ENCODE data around the gene FBLN2. TPM values are rescaled to one million over a fixed set of nuclear protein-coding genes. Genes with fewer than 3 reads are reported as not detected.

The FBLN2 gene
- total and polyA plus RNA-seq, 4 donors, result 4.3 to 43.4 (median 21.1) TPM

DNA sequence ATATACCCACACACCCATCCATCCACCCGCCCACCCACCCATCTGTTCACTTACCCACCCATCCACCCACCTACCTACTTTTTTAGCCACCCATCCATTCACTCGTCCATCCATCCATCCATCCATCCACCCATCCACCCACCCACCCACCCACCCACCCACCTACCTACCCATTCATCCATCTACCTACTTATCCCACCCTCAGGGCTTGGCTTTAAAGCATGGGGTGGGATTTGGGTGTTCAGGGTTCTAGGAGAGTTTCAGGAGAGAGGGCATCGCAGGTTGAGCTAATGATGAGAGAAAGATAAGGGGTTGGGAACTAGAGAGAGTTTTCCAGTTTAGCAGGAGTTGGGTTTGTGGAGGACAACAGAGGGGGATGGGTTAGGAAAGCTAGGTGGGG lies 9.7 kb downstream of the FBLN2 start:
- Histone ChIP-seq H3K4me3 (no peak overlapping the region), H3K9ac (ENCODE audit: insufficient read depth in 1 of 2, low read length in 2 of 2) (no peak overlapping the region), H3K9me3 (ENCODE audit: control insufficient read depth in 4 of 4, insufficient read depth in 3 of 4, low read length in 3 of 4) (no peaks in the 10 kb centered on the region), H3K27me3 (ENCODE audit: control insufficient read depth in 3 of 3, insufficient read depth in 3 of 3, low read length in 2 of 3) (no peaks in the 10 kb centered on the region), H3K27ac (ENCODE audit: low read depth in 1 of 2, low read length in 1 of 2) (no peak overlapping the region), H3K4me1 (ENCODE audit: control insufficient read depth in 5 of 5, insufficient read depth in 5 of 5, low read length in 5 of 5) (peaks cover 0 to 14% (median 0%) of the 10 kb centered on the region in 5 donors), H3K36me3 (ENCODE audit: control insufficient read depth in 4 of 4, insufficient read depth in 4 of 4, low read length in 4 of 4) (no peaks in the 10 kb centered on the region)
- no peak for DNase-seq
- TF ChIP-seq, protein P1, sequence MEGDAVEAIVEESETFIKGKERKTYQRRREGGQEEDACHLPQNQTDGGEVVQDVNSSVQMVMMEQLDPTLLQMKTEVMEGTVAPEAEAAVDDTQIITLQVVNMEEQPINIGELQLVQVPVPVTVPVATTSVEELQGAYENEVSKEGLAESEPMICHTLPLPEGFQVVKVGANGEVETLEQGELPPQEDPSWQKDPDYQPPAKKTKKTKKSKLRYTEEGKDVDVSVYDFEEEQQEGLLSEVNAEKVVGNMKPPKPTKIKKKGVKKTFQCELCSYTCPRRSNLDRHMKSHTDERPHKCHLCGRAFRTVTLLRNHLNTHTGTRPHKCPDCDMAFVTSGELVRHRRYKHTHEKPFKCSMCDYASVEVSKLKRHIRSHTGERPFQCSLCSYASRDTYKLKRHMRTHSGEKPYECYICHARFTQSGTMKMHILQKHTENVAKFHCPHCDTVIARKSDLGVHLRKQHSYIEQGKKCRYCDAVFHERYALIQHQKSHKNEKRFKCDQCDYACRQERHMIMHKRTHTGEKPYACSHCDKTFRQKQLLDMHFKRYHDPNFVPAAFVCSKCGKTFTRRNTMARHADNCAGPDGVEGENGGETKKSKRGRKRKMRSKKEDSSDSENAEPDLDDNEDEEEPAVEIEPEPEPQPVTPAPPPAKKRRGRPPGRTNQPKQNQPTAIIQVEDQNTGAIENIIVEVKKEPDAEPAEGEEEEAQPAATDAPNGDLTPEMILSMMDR (IDR thresholded peaks at IDR 0.05; ENCODE audit: control extremely low read depth, extremely low read depth), result no peak
- WGBS, 2 donors, result 84 to 95% methylated on average over 3 of the region's 3 CpGs
- no peak for ATAC-seq (ENCODE audit: insufficient read depth, low FRiP score)

DNA sequence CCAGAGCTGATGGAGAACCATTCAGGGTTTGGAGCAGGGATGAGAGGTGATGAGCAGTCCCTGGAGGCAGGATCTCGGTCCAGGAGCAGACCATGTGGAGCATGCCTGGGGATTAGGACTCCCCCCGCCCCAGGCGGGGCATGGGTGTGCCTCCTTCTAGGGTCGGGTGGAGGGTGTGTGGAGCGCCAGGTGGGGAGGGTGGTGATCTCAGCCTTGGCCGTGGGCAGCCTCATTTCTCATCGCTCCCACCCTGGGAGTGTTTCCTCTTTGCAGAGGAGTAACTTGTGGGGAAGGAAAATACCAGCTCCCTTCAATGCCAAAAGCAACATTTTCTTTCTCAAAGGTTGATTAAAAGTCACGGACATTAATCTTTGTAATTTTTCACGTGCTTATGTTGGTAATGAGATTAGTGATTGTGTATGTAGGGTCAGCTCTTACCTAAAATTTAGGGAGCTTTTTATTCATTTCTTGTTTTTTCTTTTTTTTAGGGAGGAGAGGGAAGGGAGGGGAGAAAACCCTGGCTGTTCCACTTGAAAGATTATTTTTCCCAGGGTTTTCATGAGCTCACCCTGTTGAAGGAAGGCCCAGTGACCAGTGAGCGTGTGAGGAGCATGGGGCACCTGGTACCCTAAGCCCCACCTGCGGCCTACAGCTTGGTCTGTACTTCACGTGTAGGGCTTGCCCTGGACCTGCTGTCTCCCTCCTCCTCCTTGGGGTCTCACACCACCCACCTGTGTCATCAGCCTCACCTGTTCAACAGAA lies 11.0 kb downstream of the FBLN2 start:
- Histone ChIP-seq H3K9ac (ENCODE audit: insufficient read depth in 1 of 2, low read length in 2 of 2) (no peak overlapping the region), H3K4me1 (ENCODE audit: control insufficient read depth in 5 of 5, insufficient read depth in 5 of 5, low read length in 5 of 5) (peaks cover 0 to 13% (median 0%) of the 10 kb centered on the region in 5 donors), H3K27ac (ENCODE audit: low read depth in 1 of 2, low read length in 1 of 2) (no peak overlapping the region), H3K4me3 (no peak overlapping the region), H3K27me3 (ENCODE audit: control insufficient read depth in 3 of 3, insufficient read depth in 3 of 3, low read length in 2 of 3) (no peaks in the 10 kb centered on the region), H3K36me3 (ENCODE audit: control insufficient read depth in 4 of 4, insufficient read depth in 4 of 4, low read length in 4 of 4) (no peaks in the 10 kb centered on the region), H3K9me3 (ENCODE audit: control insufficient read depth in 4 of 4, insufficient read depth in 3 of 4, low read length in 3 of 4) (no peaks in the 10 kb centered on the region)
- WGBS, 2 donors, result 54 to 57% methylated on average over 12 of the region's 12 CpGs
- ATAC-seq (ENCODE audit: insufficient read depth, low FRiP score) (peak; percentile 60), DNase-seq (no peak)
- TF ChIP-seq, protein P1 (IDR thresholded peaks at IDR 0.05; ENCODE audit: control extremely low read depth, extremely low read depth), result no peak

DNA sequence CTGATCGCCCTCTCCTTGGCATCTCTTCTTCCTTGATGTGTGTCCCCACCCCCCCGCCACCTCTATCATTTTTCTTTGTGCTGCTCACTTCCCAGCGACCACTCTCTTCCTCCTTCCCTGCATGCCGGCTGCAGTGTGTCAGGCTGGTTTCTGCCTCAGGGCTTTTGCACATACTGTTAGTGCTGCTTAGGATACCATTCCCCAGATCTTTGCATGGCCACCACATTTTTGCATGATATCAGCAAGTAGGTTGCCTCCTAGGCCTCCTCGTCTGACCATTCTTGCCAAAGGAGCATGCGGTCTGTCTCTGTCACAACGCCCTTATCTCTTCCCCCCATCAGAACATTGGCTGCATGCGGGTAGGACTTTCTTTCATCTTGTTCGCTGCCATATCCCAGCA lies 12.5 kb downstream of the FBLN2 start:
- 73 to 76% methylated on average over 9 of the region's 9 CpGs for WGBS, 2 donors
- TF ChIP-seq, protein P1 (IDR thresholded peaks at IDR 0.05; ENCODE audit: control extremely low read depth, extremely low read depth), result no peak

More for the DNA sequence above, 12.5 kb downstream of the FBLN2 start:
- no peak for ATAC-seq (ENCODE audit: insufficient read depth, low FRiP score)
- Histone ChIP-seq H3K4me1 (ENCODE audit: control insufficient read depth in 5 of 5, insufficient read depth in 5 of 5, low read length in 5 of 5) (peaks cover 0 to 9% (median 0%) of the 10 kb centered on the region in 5 donors), H3K27ac (ENCODE audit: low read depth in 1 of 2, low read length in 1 of 2) (no peak overlapping the region), H3K27me3 (ENCODE audit: control insufficient read depth in 3 of 3, insufficient read depth in 3 of 3, low read length in 2 of 3) (no peaks in the 10 kb centered on the region), H3K4me3 (no peak overlapping the region), H3K36me3 (ENCODE audit: control insufficient read depth in 4 of 4, insufficient read depth in 4 of 4, low read length in 4 of 4) (no peaks in the 10 kb centered on the region), H3K9ac (ENCODE audit: insufficient read depth in 1 of 2, low read length in 2 of 2) (no peak overlapping the region), H3K9me3 (ENCODE audit: control insufficient read depth in 4 of 4, insufficient read depth in 3 of 4, low read length in 3 of 4) (no peaks in the 10 kb centered on the region)
- DNase-seq, result no peak

Data from lung (tissue), 12 donors.